Hepatocyte (in vitro differentiated cells): ENCODE data around the gene ASB6. TPM values are rescaled to one million over a fixed set of nuclear protein-coding genes. Genes with fewer than 3 reads are reported as not detected.

ENCODE experiments used
- DNase-seq: peaks from one replicate; pipeline ENCODE4 v3.0.0-alpha.2; 2016; ENCODE audit warnings: low spot score
- H2AFZ ChIP-seq: fragments of 200-600 bp; sonication (generic); 2 replicates; pipeline ENCODE4 v1.6.0; 2016; ENCODE audit warnings: antibody characterized with exemption, mild to moderate bottlenecking
- H3K27ac ChIP-seq: fragments of 200-600 bp; sonication (generic); 2 replicates; pipeline ENCODE4 v1.5.1; 2016; ENCODE audit warnings: mild to moderate bottlenecking
- H3K27me3 ChIP-seq: fragments of 200-600 bp; sonication (generic); 2 replicates; pipeline ENCODE4 v1.6.1; 2016
- H3K36me3 ChIP-seq: fragments of 200-600 bp; sonication (generic); replicated peaks from 2 replicates; pipeline ENCODE4 v1.5.1; 2016; ENCODE audit warnings: low read depth; ENCODE audit not compliant: insufficient read depth
- H3K4me1 ChIP-seq: fragments of 200-600 bp; sonication (generic); 2 replicates; pipeline ENCODE4 v1.5.1; 2016; ENCODE audit warnings: mild to moderate bottlenecking, moderate library complexity; ENCODE audit not compliant: insufficient read depth
- H3K4me2 ChIP-seq: fragments of 200-600 bp; sonication (generic); 2 replicates; pipeline ENCODE4 v1.6.0; 2016
- H3K4me3 ChIP-seq: fragments of 200-600 bp; sonication (generic); 2 replicates; pipeline ENCODE4 v1.5.1; 2016; ENCODE audit warnings: mild to moderate bottlenecking
- H3K79me2 ChIP-seq: fragments of 200-600 bp; sonication (generic); 2 replicates; pipeline ENCODE4 v1.6.0; 2017; ENCODE audit warnings: mild to moderate bottlenecking
- H3K9me2 ChIP-seq: fragments of 200-600 bp; sonication (generic); replicated peaks from 2 replicates; pipeline ENCODE4 v1.6.0; 2017; ENCODE audit warnings: mild to moderate bottlenecking; ENCODE audit not compliant: insufficient read depth
- H3K9me3 ChIP-seq: fragments of 200-600 bp; sonication (generic); 2 replicates; pipeline ENCODE4 v1.5.1; 2016; ENCODE audit warnings: low read depth, mild to moderate bottlenecking
- H4K20me1 ChIP-seq: fragments of 200-600 bp; sonication (generic); 2 replicates; pipeline ENCODE4 v1.6.0; 2016; ENCODE audit warnings: mild to moderate bottlenecking; ENCODE audit not compliant: insufficient read depth, poor library complexity, severe bottlenecking
- EZH2 ChIP-seq: fragments of 200-600 bp; sonication (generic); IDR thresholded peaks from 2 replicates; pipeline ENCODE4 v1.6.1; 2016; ENCODE audit warnings: antibody characterized with exemption, mild to moderate bottlenecking, borderline replicate concordance
- EZH2phosphoT487 ChIP-seq: fragments of 200-600 bp; sonication (generic); IDR thresholded peaks from one replicate; pipeline ENCODE4 v1.6.1; 2018; ENCODE audit warnings: antibody characterized with exemption, mild to moderate bottlenecking, low read depth, moderate library complexity; ENCODE audit not compliant: unreplicated experiment, severe bottlenecking
- WGBS: methylation state at CpG from one replicate; pipeline ENCODE4 v1.1.6; 2016; ENCODE audit warnings: low lambda C conversion rate; ENCODE audit errors: missing lambda C conversion rate; 5-methylcytosine and 5-hydroxymethylcytosine counted together
- polyA plus RNA-seq: library from polyadenylated mRNA; unstranded; fragments of >200 nt; fragmentation: Nextera tagmentation; extraction: Ambion mirVana; gene quantifications from 2 replicates; pipeline ENCODE4 v1.2.1, GENCODE V29; 2016
- total RNA-seq: library from RNA; depleted of rRNA; stranded (reverse); fragments of >200 nt; gene quantifications from 2 replicates; pipeline ENCODE4 v1.2.3, GENCODE V29; 2014
- TF ChIP-seq, protein P1 (sequence below): fragments of 200-600 bp; sonication (generic); IDR thresholded peaks from 2 replicates; pipeline ENCODE4 v1.5.1; 2016; ENCODE audit warnings: antibody characterized with exemption, mild to moderate bottlenecking; ENCODE audit not compliant: poor library complexity

Gene ASB6
- total and polyA plus RNA-seq, 2 experiments from 2014 or later, result 14.2 to 15.5 TPM

DNA sequence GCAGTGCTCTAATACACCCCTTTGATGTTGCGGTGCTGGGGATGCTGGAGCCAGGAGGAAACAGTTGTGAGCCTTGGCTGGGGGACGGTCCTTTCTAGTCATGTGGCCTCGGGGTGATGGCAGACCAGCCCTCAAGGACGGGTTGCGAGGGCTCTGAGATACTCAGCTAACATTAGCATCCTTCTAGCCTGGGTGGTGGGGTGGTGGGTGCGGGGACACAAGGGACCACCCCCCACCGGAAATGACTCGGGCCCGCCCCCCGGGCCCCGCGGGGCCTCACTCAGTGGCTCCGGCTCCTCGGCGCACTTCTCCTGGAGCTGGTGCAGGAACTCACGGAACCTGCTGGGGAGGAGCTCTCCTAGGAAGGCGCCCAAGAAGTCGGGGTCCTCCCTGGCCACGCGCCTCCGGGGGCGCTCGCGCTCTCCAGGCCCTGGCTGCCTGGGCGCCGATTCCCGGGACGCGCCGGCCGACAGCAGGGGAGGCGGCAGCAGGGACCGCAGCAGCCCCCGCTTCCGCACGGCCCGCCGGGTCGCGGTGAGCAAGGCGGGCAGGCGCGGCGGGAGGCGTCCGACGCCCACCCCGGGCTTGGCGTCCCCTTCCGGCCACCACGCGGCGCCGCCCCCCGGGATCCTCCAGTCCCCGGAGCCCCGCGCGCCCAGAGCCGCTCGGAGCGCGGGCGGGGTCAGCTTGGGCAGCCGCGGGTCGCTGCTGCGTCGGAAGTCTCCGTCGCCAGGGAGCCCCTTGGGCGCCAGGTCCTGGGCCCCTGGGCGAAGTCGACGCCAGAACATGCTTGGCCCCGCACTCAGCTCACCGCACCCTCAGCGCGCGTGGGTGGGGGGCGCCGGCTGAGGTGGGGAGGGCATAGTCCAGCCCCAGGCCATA, 21.9 kb downstream of the ASB6 start:
- H2AFZ ChIP-seq, result peak overlapping the region; percentile 86
- no peaks in the 10 kb centered on the region for H3K79me2 ChIP-seq
- no peaks in the 10 kb centered on the region for H3K9me2 ChIP-seq
- H4K20me1 ChIP-seq, result no peaks in the 10 kb centered on the region
- H3K9me3 ChIP-seq, result no peaks in the 10 kb centered on the region
- TF ChIP-seq EZH2 (no peak), EZH2phosphoT487 (no peak)
- TF ChIP-seq, protein P1, sequence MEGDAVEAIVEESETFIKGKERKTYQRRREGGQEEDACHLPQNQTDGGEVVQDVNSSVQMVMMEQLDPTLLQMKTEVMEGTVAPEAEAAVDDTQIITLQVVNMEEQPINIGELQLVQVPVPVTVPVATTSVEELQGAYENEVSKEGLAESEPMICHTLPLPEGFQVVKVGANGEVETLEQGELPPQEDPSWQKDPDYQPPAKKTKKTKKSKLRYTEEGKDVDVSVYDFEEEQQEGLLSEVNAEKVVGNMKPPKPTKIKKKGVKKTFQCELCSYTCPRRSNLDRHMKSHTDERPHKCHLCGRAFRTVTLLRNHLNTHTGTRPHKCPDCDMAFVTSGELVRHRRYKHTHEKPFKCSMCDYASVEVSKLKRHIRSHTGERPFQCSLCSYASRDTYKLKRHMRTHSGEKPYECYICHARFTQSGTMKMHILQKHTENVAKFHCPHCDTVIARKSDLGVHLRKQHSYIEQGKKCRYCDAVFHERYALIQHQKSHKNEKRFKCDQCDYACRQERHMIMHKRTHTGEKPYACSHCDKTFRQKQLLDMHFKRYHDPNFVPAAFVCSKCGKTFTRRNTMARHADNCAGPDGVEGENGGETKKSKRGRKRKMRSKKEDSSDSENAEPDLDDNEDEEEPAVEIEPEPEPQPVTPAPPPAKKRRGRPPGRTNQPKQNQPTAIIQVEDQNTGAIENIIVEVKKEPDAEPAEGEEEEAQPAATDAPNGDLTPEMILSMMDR, result peak; percentile 36
- peak; percentile 78 for DNase-seq
- WGBS, result 1% methylated on average over 46 of the region's 82 CpGs
- peak overlapping the region; percentile 77 for H3K4me3 ChIP-seq
- H3K27me3 ChIP-seq, result no peaks in the 10 kb centered on the region
- H3K4me1 ChIP-seq, result peaks cover 9% of the 10 kb centered on the region
- peak overlapping the region; percentile 99 for H3K4me2 ChIP-seq
- H3K36me3 ChIP-seq, result no peaks in the 10 kb centered on the region
- H3K27ac ChIP-seq, result peak overlapping the region; percentile 58

DNA sequence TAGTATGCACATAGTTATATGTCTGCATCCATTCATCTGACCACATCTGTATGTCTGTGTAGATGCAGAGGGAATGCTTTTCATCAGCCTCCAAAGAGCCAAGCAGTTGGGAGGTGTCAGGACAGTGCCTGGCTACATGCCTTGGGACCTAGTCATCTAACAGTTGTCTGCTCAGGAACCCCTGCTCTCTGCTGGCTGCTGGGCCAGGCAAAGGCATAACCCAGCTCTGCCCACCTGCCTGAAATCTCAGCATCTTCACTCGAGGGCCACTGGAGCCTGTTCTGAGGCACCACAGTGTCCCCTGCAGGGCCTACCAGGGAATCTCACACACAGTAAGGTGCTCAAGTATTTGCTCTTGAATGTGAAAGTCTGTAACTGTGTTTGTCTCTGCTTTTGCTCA, 24.8 kb downstream of the ASB6 start:
- 13% methylated on average over 1 of the region's 1 CpG for WGBS
- Histone ChIP-seq H3K4me3 (no peak overlapping the region), H2AFZ (no peak overlapping the region), H3K4me1 (peaks cover 9% of the 10 kb centered on the region), H3K27ac (no peak overlapping the region), H3K9me3 (no peaks in the 10 kb centered on the region), H3K36me3 (no peaks in the 10 kb centered on the region), H3K9me2 (no peaks in the 10 kb centered on the region), H3K4me2 (no peak overlapping the region), H4K20me1 (no peaks in the 10 kb centered on the region), H3K79me2 (no peaks in the 10 kb centered on the region), H3K27me3 (no peaks in the 10 kb centered on the region)
- peak; percentile 58 for DNase-seq
- TF ChIP-seq EZH2, result no peak
- TF ChIP-seq, protein P1, result peak; percentile 43

DNA sequence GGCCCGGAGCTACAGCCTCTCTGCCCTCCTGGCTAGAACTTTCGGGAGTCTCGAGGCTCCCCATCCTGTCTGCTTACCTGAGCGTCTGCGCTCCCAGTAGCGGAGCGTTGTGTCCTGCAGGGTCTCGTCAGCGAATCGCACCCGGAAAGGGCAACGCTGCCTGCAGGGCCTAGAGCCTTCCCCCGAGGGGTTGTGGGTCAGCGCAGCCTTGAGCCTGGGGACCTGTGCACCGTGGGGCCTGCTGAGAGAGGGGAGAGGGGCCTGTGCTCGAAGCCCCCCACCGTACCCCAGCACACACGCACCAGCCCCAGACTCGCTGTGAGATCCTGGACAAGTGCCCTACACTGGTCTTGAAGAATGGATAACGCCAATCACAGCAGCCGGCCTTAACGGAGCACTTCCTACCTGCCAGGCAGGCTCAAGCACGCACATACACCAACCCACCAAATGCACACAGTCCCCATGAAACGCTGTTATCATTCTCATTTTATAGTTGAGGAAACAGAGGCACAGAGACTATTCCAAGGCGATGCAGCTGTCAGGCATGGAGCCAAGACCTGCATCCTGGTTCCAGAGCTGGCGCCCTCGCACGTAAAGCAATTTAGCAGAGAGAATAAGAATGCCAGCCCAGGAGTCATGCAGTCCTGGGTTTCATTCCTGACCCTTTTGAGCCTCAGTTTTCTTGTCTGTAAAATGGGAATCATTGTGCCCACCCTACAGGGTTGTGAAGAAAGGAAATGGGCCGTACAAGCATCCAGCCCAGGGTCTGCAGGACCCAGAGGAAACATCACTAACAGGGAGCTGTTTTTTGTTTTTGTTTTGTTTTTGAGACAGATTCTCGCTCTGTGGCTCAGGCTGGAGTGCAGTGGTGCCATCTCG, 26.3 kb downstream of the ASB6 start:
- H3K4me3 ChIP-seq, result no peak overlapping the region
- no peaks in the 10 kb centered on the region for H3K79me2 ChIP-seq
- no peaks in the 10 kb centered on the region for H3K36me3 ChIP-seq
- 88% methylated on average over 25 of the region's 31 CpGs for WGBS
- H3K27me3 ChIP-seq, result no peaks in the 10 kb centered on the region
- TF ChIP-seq EZH2phosphoT487 (no peak), EZH2 (no peak)
- TF ChIP-seq, protein P1, result no peak
- no peaks in the 10 kb centered on the region for H4K20me1 ChIP-seq
- H3K4me2 ChIP-seq, result no peak overlapping the region
- no peaks in the 10 kb centered on the region for H3K9me3 ChIP-seq
- no peak overlapping the region for H3K27ac ChIP-seq
- no peak overlapping the region for H2AFZ ChIP-seq
- H3K4me1 ChIP-seq, result peaks cover 14% of the 10 kb centered on the region
- H3K9me2 ChIP-seq, result no peaks in the 10 kb centered on the region
- no peak for DNase-seq
